Measurements from ENCODE around the gene MME. TPM values are rescaled to one million over a fixed set of nuclear protein-coding genes. Genes with fewer than 3 reads are reported as not detected.

The MME gene
- total RNA-seq, 1 experiment from 2014 or later = 14.4 TPM

DNA sequence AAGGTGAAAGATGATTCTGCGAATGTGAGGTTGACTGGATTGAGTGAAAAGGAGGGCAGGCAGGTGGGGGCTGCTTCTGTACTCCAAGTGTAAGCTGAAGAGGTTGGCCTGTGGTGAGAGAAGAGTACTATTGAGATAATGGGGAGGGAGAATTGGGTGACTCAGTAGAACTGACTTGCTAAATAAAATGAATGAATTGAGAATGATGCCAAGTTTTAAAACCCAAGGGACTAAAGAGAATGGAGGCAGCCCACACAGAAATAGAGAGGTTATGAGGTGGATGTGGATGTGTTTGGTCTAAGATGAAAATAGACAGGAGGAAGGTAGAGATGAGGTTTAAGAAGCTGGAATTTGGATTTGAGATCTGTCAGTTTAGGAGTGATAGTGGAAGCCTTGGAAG is 5.9 kb downstream of the MME start:
- Mint-ChIP-seq H3K27me3 (ENCODE audit: unreplicated experiment) (no peaks in the 10 kb centered on the region), H3K9me3 (ENCODE audit: low read depth, unreplicated experiment) (no peaks in the 10 kb centered on the region), H3K4me1 (ENCODE audit: low read depth, unreplicated experiment) (peaks cover 7% of the 10 kb centered on the region), H3K4me3 (ENCODE audit: low read depth, unreplicated experiment) (no peak overlapping the region), H3K27ac (ENCODE audit: unreplicated experiment) (no peak overlapping the region), H3K36me3 (ENCODE audit: insufficient read depth, unreplicated experiment) (peaks cover 2% of the 10 kb centered on the region)
- TF ChIP-seq, protein P1, sequence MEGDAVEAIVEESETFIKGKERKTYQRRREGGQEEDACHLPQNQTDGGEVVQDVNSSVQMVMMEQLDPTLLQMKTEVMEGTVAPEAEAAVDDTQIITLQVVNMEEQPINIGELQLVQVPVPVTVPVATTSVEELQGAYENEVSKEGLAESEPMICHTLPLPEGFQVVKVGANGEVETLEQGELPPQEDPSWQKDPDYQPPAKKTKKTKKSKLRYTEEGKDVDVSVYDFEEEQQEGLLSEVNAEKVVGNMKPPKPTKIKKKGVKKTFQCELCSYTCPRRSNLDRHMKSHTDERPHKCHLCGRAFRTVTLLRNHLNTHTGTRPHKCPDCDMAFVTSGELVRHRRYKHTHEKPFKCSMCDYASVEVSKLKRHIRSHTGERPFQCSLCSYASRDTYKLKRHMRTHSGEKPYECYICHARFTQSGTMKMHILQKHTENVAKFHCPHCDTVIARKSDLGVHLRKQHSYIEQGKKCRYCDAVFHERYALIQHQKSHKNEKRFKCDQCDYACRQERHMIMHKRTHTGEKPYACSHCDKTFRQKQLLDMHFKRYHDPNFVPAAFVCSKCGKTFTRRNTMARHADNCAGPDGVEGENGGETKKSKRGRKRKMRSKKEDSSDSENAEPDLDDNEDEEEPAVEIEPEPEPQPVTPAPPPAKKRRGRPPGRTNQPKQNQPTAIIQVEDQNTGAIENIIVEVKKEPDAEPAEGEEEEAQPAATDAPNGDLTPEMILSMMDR (IDR thresholded peaks at IDR 0.05; ENCODE audit: unreplicated experiment) = no peak
- DNase-seq = no peak
- intact Hi-C loops (cut with micrococcal nuclease; ENCODE audit: unreplicated experiment) = no loop called here
- CTCF ChIA-PET = no interaction called here
- BruUV-seq (replicated peaks) = no TSS peak

DNA sequence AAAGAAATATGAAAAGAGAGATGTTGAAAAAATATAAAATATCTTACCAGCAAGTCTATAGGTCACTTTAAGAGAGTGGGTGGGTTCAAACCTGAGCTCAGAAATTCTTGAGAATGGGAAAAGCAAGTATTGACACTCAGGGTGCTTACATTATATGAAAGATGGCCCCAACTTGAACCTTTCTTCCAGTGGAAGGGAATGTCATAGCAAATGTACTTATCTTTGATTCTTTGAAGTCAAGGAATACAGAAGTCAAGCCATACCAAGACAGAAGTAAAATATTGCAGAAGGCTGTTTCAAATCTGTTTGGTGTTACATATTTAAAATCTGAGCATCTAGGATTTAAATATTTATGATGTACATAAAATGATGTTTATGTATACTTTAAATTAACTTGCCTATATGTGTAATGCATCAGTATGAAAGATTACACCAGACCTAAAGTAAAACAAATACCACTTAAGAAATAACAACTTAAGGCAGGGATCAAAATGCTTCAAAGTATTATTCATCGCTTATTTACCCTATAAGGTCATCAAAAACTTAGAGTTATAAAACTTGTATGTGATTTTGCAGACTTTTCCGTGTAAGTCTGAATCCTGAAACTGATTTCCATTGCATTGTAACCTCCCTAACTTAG is 8.7 kb downstream of the MME start:
- intact Hi-C loops (cut with micrococcal nuclease; ENCODE audit: unreplicated experiment) = no loop called here
- H3K9me3 Mint-ChIP-seq (ENCODE audit: low read depth, unreplicated experiment) = no peaks in the 10 kb centered on the region
- no TSS peak for BruUV-seq (replicated peaks)
- TF ChIP-seq, protein P1 (IDR thresholded peaks at IDR 0.05; ENCODE audit: unreplicated experiment) = no peak
- no peaks in the 10 kb centered on the region for H3K36me3 Mint-ChIP-seq (ENCODE audit: insufficient read depth, unreplicated experiment)
- H3K4me3 Mint-ChIP-seq (ENCODE audit: low read depth, unreplicated experiment) = no peak overlapping the region
- H3K4me1 Mint-ChIP-seq (ENCODE audit: low read depth, unreplicated experiment) = no peaks in the 10 kb centered on the region
- CTCF ChIA-PET = no interaction called here
- no peak for DNase-seq
- H3K27ac Mint-ChIP-seq (ENCODE audit: unreplicated experiment) = no peak overlapping the region
- H3K27me3 Mint-ChIP-seq (ENCODE audit: unreplicated experiment) = no peaks in the 10 kb centered on the region

DNA sequence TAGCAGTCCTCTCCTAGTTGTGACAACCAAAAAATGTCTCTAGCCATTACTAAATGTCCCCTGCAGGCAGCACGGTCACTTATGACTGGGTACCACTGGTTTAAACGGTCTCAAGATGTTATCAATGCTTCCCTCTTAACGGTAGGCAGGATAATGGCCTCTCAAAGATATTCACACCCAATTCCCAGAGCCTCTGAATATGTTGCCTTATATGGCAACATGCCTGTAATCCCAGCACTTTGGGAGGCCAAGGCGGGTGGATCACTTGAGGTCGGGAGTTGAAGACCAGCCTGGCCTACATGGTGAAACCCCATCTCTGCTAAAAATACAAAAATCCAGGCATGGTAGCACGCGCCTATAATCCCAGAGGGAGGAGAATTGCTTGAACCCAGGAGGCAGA is 9.4 kb downstream of the MME start:
- no TSS peak for BruUV-seq (replicated peaks)
- Mint-ChIP-seq H3K4me1 (ENCODE audit: low read depth, unreplicated experiment) (no peaks in the 10 kb centered on the region), H3K27me3 (ENCODE audit: unreplicated experiment) (no peaks in the 10 kb centered on the region), H3K36me3 (ENCODE audit: insufficient read depth, unreplicated experiment) (no peaks in the 10 kb centered on the region), H3K4me3 (ENCODE audit: low read depth, unreplicated experiment) (no peak overlapping the region), H3K9me3 (ENCODE audit: low read depth, unreplicated experiment) (no peaks in the 10 kb centered on the region), H3K27ac (ENCODE audit: unreplicated experiment) (no peak overlapping the region)
- CTCF ChIA-PET = no interaction called here
- TF ChIP-seq, protein P1 (IDR thresholded peaks at IDR 0.05; ENCODE audit: unreplicated experiment) = no peak
- intact Hi-C loops (cut with micrococcal nuclease; ENCODE audit: unreplicated experiment) = no loop called here
- no peak for DNase-seq

DNA sequence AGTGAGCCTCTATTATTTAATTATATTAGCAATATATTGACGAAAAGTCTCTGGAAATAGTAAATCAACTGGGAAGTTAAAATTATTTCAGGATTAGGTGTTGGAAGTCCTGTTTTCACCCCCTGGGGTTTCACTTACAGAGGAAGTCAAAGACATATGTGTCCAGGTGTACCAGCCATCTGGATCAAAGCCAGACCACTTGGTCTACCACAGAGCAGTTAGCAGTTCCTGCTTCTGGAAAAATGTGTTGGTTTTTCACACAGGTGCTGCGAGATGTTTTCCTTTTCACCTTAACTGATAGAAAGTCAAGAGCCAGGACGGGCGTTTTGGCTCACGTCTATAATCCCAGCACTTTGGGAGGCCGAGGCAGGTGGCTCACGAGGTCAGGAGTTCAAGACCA is 13.1 kb downstream of the MME start:
- Mint-ChIP-seq H3K36me3 (ENCODE audit: insufficient read depth, unreplicated experiment) (no peaks in the 10 kb centered on the region), H3K4me3 (ENCODE audit: low read depth, unreplicated experiment) (no peak overlapping the region), H3K27me3 (ENCODE audit: unreplicated experiment) (no peaks in the 10 kb centered on the region), H3K27ac (ENCODE audit: unreplicated experiment) (no peak overlapping the region), H3K9me3 (ENCODE audit: low read depth, unreplicated experiment) (peaks cover 3% of the 10 kb centered on the region), H3K4me1 (ENCODE audit: low read depth, unreplicated experiment) (no peaks in the 10 kb centered on the region)
- CTCF ChIA-PET = interaction anchor here (0.6 kb wide), 1 partner anchor 439 kb away, joined by 3 read pairs; no protein-coding TSS in a partner anchor
- intact Hi-C loops (cut with micrococcal nuclease; ENCODE audit: unreplicated experiment) = no loop called here
- TF ChIP-seq, protein P1 (IDR thresholded peaks at IDR 0.05; ENCODE audit: unreplicated experiment) = no peak
- DNase-seq = no peak
- BruUV-seq (replicated peaks) = no TSS peak

All from Calu3 (cell line).